WTC11 (cell line): ENCODE data around the gene RAD50.
"Not testable (repeated sequence)": the region's sequence is repeated elsewhere in the genome, so short reads cannot be mapped to it uniquely, and the experiment has no call there.

ENCODE experiments used
- FOXK1 ChIP-seq: sonication (generic); formaldehyde crosslinking; IDR thresholded peaks from 2 replicates; pipeline ENCODE4 v1.8.0; 2022; ENCODE audit warnings: mild to moderate bottlenecking, moderate library complexity, missing genetic modification reagents
- NR1H2 ChIP-seq: sonication (generic); formaldehyde crosslinking; IDR thresholded peaks from 2 replicates; pipeline ENCODE4 v1.9.0; 2021; ENCODE audit warnings: mild to moderate bottlenecking, moderate library complexity, missing genetic modification reagents
- TF ChIP-seq, protein P1 (sequence below): sonication (generic); formaldehyde crosslinking; IDR thresholded peaks from 2 replicates; pipeline ENCODE4 v1.8.0; 2023; ENCODE audit warnings: missing genetic modification reagents
- TF ChIP-seq, protein P2 (sequence below): fragments of 200-600 bp; IDR thresholded peaks from 2 replicates; pipeline ENCODE4 v1.8.0; 2022; ENCODE audit warnings: antibody characterized with exemption

DNA sequence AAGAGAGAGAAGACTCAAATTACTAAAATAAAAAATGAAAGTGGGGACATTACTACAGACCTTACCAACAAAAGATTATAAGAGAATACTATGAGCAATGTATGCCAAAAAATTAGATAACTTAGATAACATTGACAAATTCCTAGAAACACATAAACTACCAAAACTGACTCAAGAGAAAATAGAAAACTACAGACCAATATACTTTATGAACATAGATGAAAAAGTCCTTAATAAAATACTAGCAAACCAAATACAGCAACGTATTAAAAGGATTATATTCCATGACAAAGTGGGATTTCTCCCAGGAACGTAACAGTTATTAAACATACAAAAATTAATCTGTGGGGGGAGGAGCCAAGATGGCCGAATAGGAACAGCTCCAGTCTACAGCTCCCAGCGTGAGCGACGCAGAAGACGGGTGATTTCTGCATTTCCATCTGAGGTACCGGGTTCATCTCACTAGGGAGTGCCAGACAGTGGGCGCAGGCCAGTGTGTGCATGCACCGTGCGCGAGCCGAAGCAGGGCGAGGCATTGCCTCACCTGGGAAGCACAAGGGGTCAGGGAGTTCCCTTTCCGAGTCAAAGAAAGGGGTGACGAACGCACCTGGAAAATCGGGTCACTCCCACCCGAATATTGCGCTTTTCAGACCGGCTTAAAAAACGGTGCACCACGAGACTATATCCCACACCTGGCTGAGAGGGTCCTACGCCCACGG lies 43.0 kb upstream of the RAD50 start:
- not testable (repeated sequence) for TF ChIP-seq NR1H2 (CRISPR knock-in tag); FOXK1
- TF ChIP-seq, protein P1, sequence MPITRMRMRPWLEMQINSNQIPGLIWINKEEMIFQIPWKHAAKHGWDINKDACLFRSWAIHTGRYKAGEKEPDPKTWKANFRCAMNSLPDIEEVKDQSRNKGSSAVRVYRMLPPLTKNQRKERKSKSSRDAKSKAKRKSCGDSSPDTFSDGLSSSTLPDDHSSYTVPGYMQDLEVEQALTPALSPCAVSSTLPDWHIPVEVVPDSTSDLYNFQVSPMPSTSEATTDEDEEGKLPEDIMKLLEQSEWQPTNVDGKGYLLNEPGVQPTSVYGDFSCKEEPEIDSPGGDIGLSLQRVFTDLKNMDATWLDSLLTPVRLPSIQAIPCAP (CRISPR knock-in tag), result not testable (repeated sequence)
- TF ChIP-seq, protein P2, sequence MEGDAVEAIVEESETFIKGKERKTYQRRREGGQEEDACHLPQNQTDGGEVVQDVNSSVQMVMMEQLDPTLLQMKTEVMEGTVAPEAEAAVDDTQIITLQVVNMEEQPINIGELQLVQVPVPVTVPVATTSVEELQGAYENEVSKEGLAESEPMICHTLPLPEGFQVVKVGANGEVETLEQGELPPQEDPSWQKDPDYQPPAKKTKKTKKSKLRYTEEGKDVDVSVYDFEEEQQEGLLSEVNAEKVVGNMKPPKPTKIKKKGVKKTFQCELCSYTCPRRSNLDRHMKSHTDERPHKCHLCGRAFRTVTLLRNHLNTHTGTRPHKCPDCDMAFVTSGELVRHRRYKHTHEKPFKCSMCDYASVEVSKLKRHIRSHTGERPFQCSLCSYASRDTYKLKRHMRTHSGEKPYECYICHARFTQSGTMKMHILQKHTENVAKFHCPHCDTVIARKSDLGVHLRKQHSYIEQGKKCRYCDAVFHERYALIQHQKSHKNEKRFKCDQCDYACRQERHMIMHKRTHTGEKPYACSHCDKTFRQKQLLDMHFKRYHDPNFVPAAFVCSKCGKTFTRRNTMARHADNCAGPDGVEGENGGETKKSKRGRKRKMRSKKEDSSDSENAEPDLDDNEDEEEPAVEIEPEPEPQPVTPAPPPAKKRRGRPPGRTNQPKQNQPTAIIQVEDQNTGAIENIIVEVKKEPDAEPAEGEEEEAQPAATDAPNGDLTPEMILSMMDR, result not testable (repeated sequence)
